Measurements from ENCODE around the gene C5AR2.

Gene C5AR2

GRCh38 chr19:47376589-47377144 is 44.7 kb downstream of the C5AR2 start:
- TF ChIP-seq CTCF (IDR thresholded peaks at IDR 0.05; ENCODE audit: control extremely low read depth, extremely low read depth, low read depth, missing control alignments) = no peak
- no peak for DNase-seq (ENCODE audit: extremely low spot score)
- POLR2A ChIA-PET = no interaction called here
- CTCF ChIA-PET = no interaction called here

GRCh38 chr19:47377208-47377701 is 45.3 kb downstream of the C5AR2 start:
- no peak for DNase-seq (ENCODE audit: extremely low spot score)
- ChIA-PET CTCF (interaction anchor here (0.8 to 1.6 kb wide), 4 partner anchors 11 to 28 kb away, joined by 3 to 6 read pairs (median 4); partner anchors contain the start of gene DHX34), POLR2A (no interaction called here)

DNA sequence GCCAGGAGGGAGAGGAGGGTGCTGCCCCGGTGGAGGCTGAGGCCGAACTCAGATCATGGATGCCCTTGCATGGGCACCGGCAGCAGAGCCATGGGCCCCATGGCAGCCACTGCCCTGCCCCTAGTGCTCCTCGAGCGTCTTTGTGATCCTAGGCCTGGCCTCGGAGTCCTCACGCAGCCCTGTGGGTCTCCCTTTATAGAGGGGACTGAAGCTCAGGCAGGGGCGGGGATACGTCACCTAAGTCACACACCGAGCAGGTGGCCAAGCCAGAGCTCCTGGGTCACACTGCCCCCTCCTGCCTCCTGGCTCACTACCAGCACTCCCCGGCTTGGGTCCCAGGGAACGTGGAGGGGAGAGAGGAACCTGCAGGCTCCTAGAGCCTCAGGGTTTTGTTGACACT is 45.8 kb downstream of the C5AR2 start:
- DNase-seq (ENCODE audit: extremely low spot score) = no peak
- no peak for TF ChIP-seq CTCF (IDR thresholded peaks at IDR 0.05; ENCODE audit: control extremely low read depth, extremely low read depth, low read depth, missing control alignments)
- ChIA-PET CTCF (interaction anchor here (0.6 to 1.6 kb wide), 6 partner anchors 9 to 29 kb away, joined by 3 to 6 read pairs (median 4); partner anchors contain the start of gene DHX34), POLR2A (no interaction called here)

More at GRCh38 chr19:47377208-47377701, 45.3 kb downstream of the C5AR2 start:
- TF ChIP-seq CTCF (IDR thresholded peaks at IDR 0.05; ENCODE audit: control extremely low read depth, extremely low read depth, low read depth, missing control alignments) = no peak

DNA sequence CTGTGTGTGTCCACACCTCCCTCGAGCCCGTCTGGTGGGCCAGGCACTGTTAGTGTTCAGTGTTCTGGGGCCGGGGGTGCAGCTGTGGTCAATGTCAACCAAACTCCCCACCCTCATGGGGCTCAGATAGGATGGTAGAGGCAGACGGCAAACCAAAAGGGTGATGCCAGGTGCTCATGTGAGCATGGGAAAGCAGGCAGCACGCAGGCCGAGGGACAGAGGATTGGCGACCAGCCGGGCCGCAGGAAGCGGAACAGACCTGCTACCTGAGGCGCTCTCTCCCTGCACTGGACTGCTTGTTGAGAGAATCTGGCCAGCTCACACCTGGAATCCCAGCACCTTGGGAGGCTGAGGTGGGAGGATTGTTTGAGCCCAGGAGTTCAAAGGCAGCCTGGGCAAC is 46.3 kb downstream of the C5AR2 start:
- no peak for DNase-seq (ENCODE audit: extremely low spot score)
- POLR2A ChIA-PET = no interaction called here
- CTCF ChIA-PET = interaction anchor here (0.6 to 1.6 kb wide), 6 partner anchors 8 to 29 kb away, joined by 3 to 6 read pairs (median 4); partner anchors contain the start of gene DHX34
- TF ChIP-seq CTCF (IDR thresholded peaks at IDR 0.05; ENCODE audit: control extremely low read depth, extremely low read depth, low read depth, missing control alignments) = no peak

DNA sequence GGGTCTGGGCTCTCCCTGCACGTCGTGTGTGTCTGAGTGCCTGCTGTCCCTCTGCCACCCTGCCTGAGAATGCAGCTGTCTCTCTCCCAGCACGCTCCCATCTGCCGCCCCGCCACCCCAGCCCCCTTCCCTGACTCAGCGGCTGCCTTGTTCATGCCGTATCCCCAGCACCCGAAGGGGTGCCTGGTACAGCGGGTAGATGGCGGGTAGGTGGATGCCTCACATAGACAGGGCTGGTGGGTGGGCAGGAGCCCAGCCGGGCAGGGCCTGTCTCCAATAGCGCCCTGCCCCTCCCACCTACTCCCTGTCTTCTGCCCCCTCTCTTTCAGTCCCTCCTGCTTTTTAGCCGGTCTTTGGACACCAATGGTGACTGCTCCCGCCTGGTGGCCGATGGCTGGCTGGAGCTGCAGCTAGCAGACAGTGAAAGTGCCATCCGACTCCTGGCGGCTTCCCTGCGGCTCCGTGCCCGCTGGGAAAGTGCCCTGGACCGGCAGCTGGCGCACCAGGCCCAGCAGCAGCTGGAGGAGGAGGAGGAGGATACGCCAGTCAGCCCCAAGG is 47.5 kb downstream of the C5AR2 start:
- ChIA-PET CTCF (interaction anchor here (1.1 kb wide), 1 partner anchor 12 kb away, joined by 3 read pairs; no protein-coding TSS in a partner anchor), POLR2A (no interaction called here)
- TF ChIP-seq CTCF (IDR thresholded peaks at IDR 0.05; ENCODE audit: control extremely low read depth, extremely low read depth, low read depth, missing control alignments) = no peak
- DNase-seq (ENCODE audit: extremely low spot score) = no peak

- DNase-seq (ENCODE audit: extremely low spot score) = no peak
- CTCF ChIA-PET = interaction anchor here (1.1 to 2.0 kb wide), 2 partner anchors 11 to 32 kb away, joined by 3 to 8 read pairs; partner anchors contain the start of gene DHX34
- no peak for TF ChIP-seq CTCF (IDR thresholded peaks at IDR 0.05; ENCODE audit: control extremely low read depth, extremely low read depth, low read depth, missing control alignments)
- POLR2A ChIA-PET = no interaction called here
These were observed 48.6 kb downstream of the C5AR2 start for GRCh38 chr19:47380559-47380958.

Data from GM10248 (cell line).